Mesendoderm (in vitro differentiated cells): Measurements from ENCODE around the gene LCOR.

Experiments
- DNase-seq: peaks from one replicate; pipeline ENCODE4 v3.0.0; 2013
- H2AK5ac ChIP-seq: 2 replicates; pipeline ENCODE4 v1.6.1; 2013; ENCODE audit warnings: low read length, inconsistent platforms
- H2BK120ac ChIP-seq: 2 replicates; pipeline ENCODE4 v1.6.1; 2013; ENCODE audit warnings: low read depth, mild to moderate bottlenecking, low read length, moderate library complexity, mixed read lengths
- H2BK15ac ChIP-seq: replicated peaks from 2 replicates; pipeline ENCODE4 v1.6.1; 2013; ENCODE audit warnings: low read depth, mild to moderate bottlenecking, moderate library complexity
- H2BK5ac ChIP-seq: 2 replicates; pipeline ENCODE4 v1.6.1; 2013; ENCODE audit warnings: low read length, inconsistent platforms
- H3K18ac ChIP-seq: 2 replicates; pipeline ENCODE4 v1.6.1; 2013; ENCODE audit warnings: mild to moderate bottlenecking, low read length, mixed read lengths
- H3K23ac ChIP-seq: one replicate; pipeline ENCODE4 v1.6.1; 2013; ENCODE audit warnings: low read length
- H3K27ac ChIP-seq: 2 replicates; pipeline ENCODE4 v1.5.1; 2013; ENCODE audit warnings: low read depth, mild to moderate bottlenecking, inconsistent platforms, low read length, moderate library complexity
- H3K27me3 ChIP-seq: 2 replicates; pipeline ENCODE4 v1.6.1; 2013; ENCODE audit warnings: low read length, control low read depth, mild to moderate bottlenecking, inconsistent platforms; ENCODE audit not compliant: insufficient read depth, poor library complexity
- H3K36me3 ChIP-seq: 2 replicates; pipeline ENCODE4 v1.6.1; 2013; ENCODE audit warnings: low read length, inconsistent platforms; ENCODE audit not compliant: control insufficient read depth, insufficient read depth
- H3K4ac ChIP-seq: one replicate; pipeline ENCODE4 v1.6.1; 2013; ENCODE audit warnings: low read depth, mild to moderate bottlenecking, low read length, moderate library complexity
- H3K4me1 ChIP-seq: 2 replicates; pipeline ENCODE4 v1.6.1; 2013; ENCODE audit warnings: low read depth, low read length, inconsistent platforms; ENCODE audit not compliant: control insufficient read depth
- H3K4me2 ChIP-seq: 2 replicates; pipeline ENCODE4 v1.6.1; 2013; ENCODE audit warnings: low read length
- H3K4me3 ChIP-seq: 2 replicates; pipeline ENCODE4 v1.5.1; 2013; ENCODE audit warnings: mild to moderate bottlenecking, low read length
- H3K56ac ChIP-seq: one replicate; pipeline ENCODE4 v1.6.1; 2013; ENCODE audit warnings: low read length
- H3K79me1 ChIP-seq: 2 replicates; pipeline ENCODE4 v1.6.1; 2013; ENCODE audit warnings: low read length, inconsistent platforms
- H3K79me2 ChIP-seq: 2 replicates; pipeline ENCODE4 v1.6.1; 2013; ENCODE audit warnings: mild to moderate bottlenecking, low read length; ENCODE audit not compliant: control insufficient read depth, insufficient read depth
- H3K9ac ChIP-seq: 2 replicates; pipeline ENCODE4 v1.6.1; 2013; ENCODE audit warnings: low read length, inconsistent platforms
- H4K5ac ChIP-seq: one replicate; pipeline ENCODE4 v1.6.1; 2013; ENCODE audit warnings: low read length
- H4K8ac ChIP-seq: one replicate; pipeline ENCODE4 v1.6.1; 2013; ENCODE audit warnings: low read depth, mild to moderate bottlenecking, control low read depth, low read length, moderate library complexity
- WGBS: extraction: QIAGEN DNeasy Blood & Tissue Kit; methylation state at CpG from one replicate; pipeline ENCODE4 v1.1.7; 2013; ENCODE audit warnings: low lambda C conversion rate, missing lambda C conversion rate; ENCODE audit not compliant: insufficient coverage; ENCODE audit errors: extremely low coverage; 5-methylcytosine and 5-hydroxymethylcytosine counted together

The LCOR gene

GRCh38 chr10:96850825-96851224 is 18.7 kb downstream of the LCOR start:
- peaks cover 46% of the 10 kb centered on the region for H3K79me2 ChIP-seq
- H3K23ac ChIP-seq, result no peak overlapping the region
- H4K5ac ChIP-seq, result no peak overlapping the region
- H3K4me2 ChIP-seq, result no peak overlapping the region
- no CpG with 5 or more reads among the region's 3 CpGs for WGBS
- no peak overlapping the region for H3K4ac ChIP-seq
- no peaks in the 10 kb centered on the region for H3K27me3 ChIP-seq
- no peaks in the 10 kb centered on the region for H3K36me3 ChIP-seq
- DNase-seq, result peak; percentile 42
- no peak overlapping the region for H2BK5ac ChIP-seq
- H2BK120ac ChIP-seq, result no peak overlapping the region
- H3K9ac ChIP-seq, result no peak overlapping the region
- peaks cover 11% of the 10 kb centered on the region for H3K79me1 ChIP-seq
- H3K56ac ChIP-seq, result no peak overlapping the region
- no peak overlapping the region for H3K4me3 ChIP-seq
- H3K27ac ChIP-seq, result no peak overlapping the region
- H3K18ac ChIP-seq, result no peak overlapping the region
- H2AK5ac ChIP-seq, result no peak overlapping the region
- no peak overlapping the region for H2BK15ac ChIP-seq
- H4K8ac ChIP-seq, result no peak overlapping the region
- H3K4me1 ChIP-seq, result no peaks in the 10 kb centered on the region

- H3K56ac ChIP-seq, result no peak overlapping the region
- no peaks in the 10 kb centered on the region for H3K36me3 ChIP-seq
- no peak overlapping the region for H3K9ac ChIP-seq
- no peak overlapping the region for H2BK120ac ChIP-seq
- WGBS, result no CpG with 5 or more reads among the region's 6 CpGs
- H3K4me1 ChIP-seq, result no peaks in the 10 kb centered on the region
- H3K27ac ChIP-seq, result no peak overlapping the region
- no peak overlapping the region for H3K4ac ChIP-seq
- peaks cover 11% of the 10 kb centered on the region for H3K79me1 ChIP-seq
- no peak overlapping the region for H2BK5ac ChIP-seq
- H3K4me2 ChIP-seq, result no peak overlapping the region
- no peak overlapping the region for H4K5ac ChIP-seq
- no peak overlapping the region for H2AK5ac ChIP-seq
- no peak overlapping the region for H4K8ac ChIP-seq
- H3K4me3 ChIP-seq, result no peak overlapping the region
- H2BK15ac ChIP-seq, result no peak overlapping the region
- H3K18ac ChIP-seq, result no peak overlapping the region
- H3K23ac ChIP-seq, result no peak overlapping the region
- H3K79me2 ChIP-seq, result peaks cover 44% of the 10 kb centered on the region
- DNase-seq, result no peak
- H3K27me3 ChIP-seq, result no peaks in the 10 kb centered on the region
These were observed 19.2 kb downstream of the LCOR start for GRCh38 chr10:96851281-96851680.

- H2AK5ac ChIP-seq, result no peak overlapping the region
- H4K8ac ChIP-seq, result no peak overlapping the region
- H3K27me3 ChIP-seq, result no peaks in the 10 kb centered on the region
- no peak overlapping the region for H3K4ac ChIP-seq
- H2BK5ac ChIP-seq, result no peak overlapping the region
- no peak overlapping the region for H3K18ac ChIP-seq
- H3K4me1 ChIP-seq, result no peaks in the 10 kb centered on the region
- H3K56ac ChIP-seq, result peak overlapping the region; percentile 42
- H3K36me3 ChIP-seq, result no peaks in the 10 kb centered on the region
- no peak overlapping the region for H3K23ac ChIP-seq
- no peak overlapping the region for H3K9ac ChIP-seq
- H3K4me3 ChIP-seq, result no peak overlapping the region
- no peak overlapping the region for H2BK15ac ChIP-seq
- H3K4me2 ChIP-seq, result no peak overlapping the region
- H4K5ac ChIP-seq, result no peak overlapping the region
- H3K27ac ChIP-seq, result no peak overlapping the region
- WGBS, result no CpG with 5 or more reads among the region's 3 CpGs
- peaks cover 18% of the 10 kb centered on the region for H3K79me1 ChIP-seq
- H3K79me2 ChIP-seq, result peaks cover 41% of the 10 kb centered on the region
- no peak overlapping the region for H2BK120ac ChIP-seq
- DNase-seq, result no peak
These were observed 24.2 kb downstream of the LCOR start for GRCh38 chr10:96856317-96856716.

- Histone ChIP-seq H3K56ac (no peak overlapping the region), H3K4me1 (no peaks in the 10 kb centered on the region), H3K18ac (no peak overlapping the region), H4K5ac (no peak overlapping the region), H3K27me3 (no peaks in the 10 kb centered on the region), H2BK5ac (no peak overlapping the region), H3K4me3 (no peak overlapping the region), H3K4me2 (no peak overlapping the region), H3K9ac (no peak overlapping the region), H3K36me3 (no peaks in the 10 kb centered on the region), H4K8ac (no peak overlapping the region), H3K79me2 (peaks cover 33% of the 10 kb centered on the region), H3K23ac (no peak overlapping the region), H2BK120ac (no peak overlapping the region), H3K4ac (no peak overlapping the region), H3K79me1 (peaks cover 22% of the 10 kb centered on the region), H3K27ac (no peak overlapping the region), H2AK5ac (no peak overlapping the region), H2BK15ac (no peak overlapping the region)
- WGBS, result no CpG with 5 or more reads among the region's 4 CpGs
- no peak for DNase-seq
These were observed 25.4 kb downstream of the LCOR start for GRCh38 chr10:96857301-96858012.

- no peaks in the 10 kb centered on the region for H3K4me1 ChIP-seq
- no peak overlapping the region for H3K56ac ChIP-seq
- no peak overlapping the region for H2AK5ac ChIP-seq
- H2BK120ac ChIP-seq, result no peak overlapping the region
- H3K27me3 ChIP-seq, result no peaks in the 10 kb centered on the region
- H3K4me2 ChIP-seq, result no peak overlapping the region
- H3K4me3 ChIP-seq, result no peak overlapping the region
- H3K4ac ChIP-seq, result no peak overlapping the region
- H3K23ac ChIP-seq, result no peak overlapping the region
- H2BK15ac ChIP-seq, result no peak overlapping the region
- H3K36me3 ChIP-seq, result no peaks in the 10 kb centered on the region
- H3K9ac ChIP-seq, result no peak overlapping the region
- H3K18ac ChIP-seq, result no peak overlapping the region
- H3K27ac ChIP-seq, result no peak overlapping the region
- peaks cover 33% of the 10 kb centered on the region for H3K79me2 ChIP-seq
- WGBS, result no CpG with 5 or more reads among the region's 2 CpGs
- H2BK5ac ChIP-seq, result no peak overlapping the region
- no peak overlapping the region for H4K5ac ChIP-seq
- no peak overlapping the region for H4K8ac ChIP-seq
- no peak for DNase-seq
- peaks cover 23% of the 10 kb centered on the region for H3K79me1 ChIP-seq
These were observed 26.1 kb downstream of the LCOR start for GRCh38 chr10:96858038-96858705.
